K562 (cell line): ENCODE measurements around the gene ZNF18. TPM values are rescaled to one million over a fixed set of nuclear protein-coding genes. Genes with fewer than 3 reads are reported as not detected.

Experiments
- AFF4 ChIP-seq: sonication (generic); formaldehyde crosslinking; IDR thresholded peaks from 2 replicates; pipeline ENCODE4 v1.8.0; 2023; ENCODE audit warnings: mild to moderate bottlenecking, missing genetic modification reagents
- ARID3A ChIP-seq: IDR thresholded peaks from 2 replicates; pipeline ENCODE4 v1.6.1; 2012; ENCODE audit warnings: low read depth, low read length, improper control_type of control experiment, borderline replicate concordance
- ATF3 ChIP-seq, 2 experiments: fragments of 450-650 bp in 1 of 2; sonication (generic) in 1 of 2; formaldehyde crosslinking in 1 of 2; IDR thresholded peaks in 1 of 2; conservative IDR thresholded peaks in 1 of 2; 2 replicates each; pipeline versions ENCODE4 v1.6.1 to v1.8.1; 2016 to 2023; ENCODE audit warnings: mild to moderate bottlenecking in 2 of 2, moderate library complexity in 2 of 2, inconsistent platforms in 1 of 2, missing genetic modification reagents in 1 of 2
- CGGBP1 ChIP-seq: fragments of 250-450 bp; sonication (Bioruptor Pico); IDR thresholded peaks from 2 replicates; pipeline ENCODE4 v1.9.0; 2021; ENCODE audit warnings: mild to moderate bottlenecking
- CREM ChIP-seq: IDR thresholded peaks from 2 replicates; pipeline ENCODE4 v1.6.1; 2014; ENCODE audit warnings: antibody characterized with exemption, low read depth
- ETV5 ChIP-seq: sonication (generic); formaldehyde crosslinking; IDR thresholded peaks from 2 replicates; pipeline ENCODE4 v1.4.0; 2020; ENCODE audit warnings: low read depth, mild to moderate bottlenecking, missing genetic modification reagents
- HES1 ChIP-seq: fragments of 450-650 bp; IDR thresholded peaks from 2 replicates; pipeline ENCODE4 v1.6.1; 2016; ENCODE audit warnings: low read depth, mild to moderate bottlenecking, moderate library complexity
- HLTF ChIP-seq: fragments of 450-650 bp; IDR thresholded peaks from 2 replicates; pipeline ENCODE4 v1.6.1; 2016
- KLF13 ChIP-seq: fragments of 450-650 bp; IDR thresholded peaks from 2 replicates; pipeline ENCODE4 v1.6.1; 2016; ENCODE audit warnings: missing genetic modification characterization, low read depth, mild to moderate bottlenecking, missing compliant biosample characterization, moderate library complexity, borderline replicate concordance
- NCOA4 ChIP-seq: fragments of 450-650 bp; IDR thresholded peaks from 2 replicates; pipeline ENCODE4 v1.6.1; 2018; ENCODE audit warnings: mild to moderate bottlenecking; ENCODE audit not compliant: partially characterized antibody
- SMAD1 ChIP-seq: fragments of 150-350 bp; IDR thresholded peaks from 2 replicates; pipeline ENCODE4 v1.6.1; 2014; ENCODE audit warnings: low read length, low read depth; ENCODE audit not compliant: partially characterized antibody
- SMAD3 ChIP-seq: fragments of 450-650 bp; formaldehyde crosslinking; conservative IDR thresholded peaks from 2 replicates; pipeline ENCODE4 v1.4.0; 2020; ENCODE audit warnings: mild to moderate bottlenecking
- TCF7L2 ChIP-seq: fragments of 150-350 bp; IDR thresholded peaks from 2 replicates; pipeline ENCODE4 v1.6.1; 2016; ENCODE audit warnings: low read depth, mild to moderate bottlenecking, low read length, moderate library complexity
- TEAD4 ChIP-seq, 2 experiments: sonication (generic) in 1 of 2; formaldehyde crosslinking in 1 of 2; IDR thresholded peaks; 2 replicates each; pipeline versions ENCODE4 v1.6.1 to v1.8.0; 2012 to 2022; ENCODE audit warnings: borderline replicate concordance in 1 of 2, inconsistent platforms in 1 of 2, low read length in 1 of 2, mild to moderate bottlenecking in 1 of 2, missing genetic modification reagents in 1 of 2
- ZKSCAN1 ChIP-seq: fragments of 150-350 bp; IDR thresholded peaks from 2 replicates; pipeline ENCODE4 v1.6.1; 2016; ENCODE audit warnings: low read depth, low read length
- ZNF143 ChIP-seq: sonication (generic); formaldehyde crosslinking; IDR thresholded peaks from 2 replicates; pipeline ENCODE4 v1.9.0; 2022; ENCODE audit warnings: mild to moderate bottlenecking, missing genetic modification reagents
- ZNF347 ChIP-seq: fragments of 450-650 bp; formaldehyde crosslinking; IDR thresholded peaks from 2 replicates; pipeline ENCODE4 v1.4.0; 2020; ENCODE audit warnings: low read depth, mild to moderate bottlenecking, moderate library complexity
- polyA plus RNA-seq, 8 experiments: library from polyadenylated mRNA; depleted of rRNA in 4 of 8; stranded (reverse) in 5 of 8; unstranded in 3 of 8; fragments of >200 nt; fragmentation: Nextera tagmentation in 2 of 8; fragmentation: Illumina TruSeq in 1 of 8; extraction: Ambion mirVana in 2 of 8; extraction: Trizol in 1 of 8; gene quantifications; 2 replicates each; pipeline versions ENCODE4 v1.2.1 to v1.2.3, GENCODE V29; 2011 to 2014; ENCODE audit warnings: inconsistent platforms in 1 of 8, missing spikeins in 1 of 8
- total RNA-seq, 7 experiments: library from RNA; depleted of rRNA in 6 of 7; stranded (reverse); fragments of >200 nt in 6 of 7; fragmentation: Illumina TruSeq in 2 of 7; extraction: Trizol in 2 of 7; gene quantifications; 2 replicates each; pipeline versions ENCODE4 v1.2.1 to v1.2.3, GENCODE V29; 2011 to 2021; ENCODE audit warnings: low replicate concordance in 1 of 7

The ZNF18 gene
- total and polyA plus RNA-seq, 9 of the 15 experiments (the other 6 are each of a cell fraction or from before 2014, with no cell fraction given): 1.1 to 5.0 (median 3.4) TPM

GRCh38 chr17:12020642-12021622 lies 23.7 kb upstream of the ZNF18 start, which contains the start of gene MAP2K4 (continued):
- TF ChIP-seq AFF4 (CRISPR knock-in tag) (no peak), ARID3A (no peak), ZNF143 (CRISPR knock-in tag) (no peak), CREM (peak; percentile 28; the same call in 1 of the 2 replicates), TCF7L2 (no peak), HLTF (no peak), CGGBP1 (CRISPR knock-in tag) (no peak), ZNF347 (no peak), ZKSCAN1 (no peak), ATF3 (IDR thresholded peaks at IDR 0.05) (no peak), ATF3 (CRISPR knock-in tag; conservative IDR thresholded peaks at IDR 0.05) (no peak), SMAD3 (CRISPR knock-in tag) (no peak), SMAD1 (no peak), NCOA4 (no peak), HES1 (no peak), KLF13 (no peak), ETV5 (CRISPR knock-in tag) (no peak), TEAD4 (IDR thresholded peaks at IDR 0.05; ENCODE audit: low read length) (no peak), TEAD4 (CRISPR knock-in tag; IDR thresholded peaks at IDR 0.05; ENCODE audit: borderline replicate concordance) (no peak)
